Heart right ventricle (tissue), 16 donors: ENCODE measurements around the gene KCNJ5. TPM values are rescaled to one million over a fixed set of nuclear protein-coding genes. Genes with fewer than 3 reads are reported as not detected.

Source experiments
- ATAC-seq, 8 donors: fragments of 200-7000 bp; cut with Tn5 transposase; one replicate each; pipeline ENCODE4 v1.9.1; 2020; ENCODE audit warnings: mild to moderate bottlenecking in 8 of 8, moderate library complexity in 8 of 8, moderate number of reproducible peaks in 1 of 8
- DNase-seq, 2 donors: peaks; one replicate each; pipeline ENCODE4 v3.0.0-alpha.2; 2020
- H3K27ac ChIP-seq, 10 donors: fragments of 200-600 bp; sonication (generic) in 2 of 10; one replicate each; pipeline versions ENCODE4 v1.5.0 to v1.8.0; 2020 to 2022; ENCODE audit warnings: mild to moderate bottlenecking in 3 of 10
- H3K27me3 ChIP-seq, 7 donors: fragments of 200-600 bp; one replicate each; pipeline ENCODE4 v1.8.0; 2021 to 2022; ENCODE audit warnings: mild to moderate bottlenecking in 2 of 7
- H3K36me3 ChIP-seq, 9 donors: fragments of 200-600 bp; sonication (generic) in 1 of 9; one replicate each; pipeline versions ENCODE4 v1.5.0 to v1.8.0; 2020 to 2022; ENCODE audit warnings: mild to moderate bottlenecking in 2 of 9
- H3K4me1 ChIP-seq, 9 donors: fragments of 200-600 bp; sonication (generic) in 1 of 9; one replicate each; pipeline versions ENCODE4 v1.5.0 to v1.8.0; 2020 to 2022; ENCODE audit warnings: mild to moderate bottlenecking in 4 of 9
- H3K4me3 ChIP-seq, 10 donors: fragments of 200-600 bp; sonication (generic) in 2 of 10; one replicate each; pipeline versions ENCODE4 v1.5.0 to v1.8.0; 2020 to 2022; ENCODE audit warnings: mild to moderate bottlenecking in 7 of 10, moderate library complexity in 2 of 10
- H3K9me3 ChIP-seq, 11 donors: fragments of 200-600 bp in 10 of 11; sonication (generic) in 2 of 11; one replicate each; pipeline versions ENCODE4 v1.5.0 to v1.8.0; 2013 to 2022; ENCODE audit warnings: mild to moderate bottlenecking in 2 of 11, control low read depth in 1 of 11, moderate library complexity in 1 of 11
- CTCF ChIP-seq, 9 donors: fragments of 200-600 bp; sonication (generic) in 2 of 9; IDR thresholded peaks; one replicate each; pipeline versions ENCODE4 v1.5.0 to v1.8.0; 2021 to 2022; ENCODE audit warnings: antibody characterized with exemption in 9 of 9, mild to moderate bottlenecking in 5 of 9, moderate library complexity in 1 of 9
- WGBS, 2 donors: extraction: QIAGEN DNeasy Blood & Tissue Kit; methylation state at CpG; one replicate each; pipeline ENCODE4 v1.1.7; 2013; ENCODE audit warnings: inconsistent platforms in 1 of 2; 5-methylcytosine and 5-hydroxymethylcytosine counted together
- intact Hi-C, 10 donors: fragments of 100-400 bp; cut with DNase I; formaldehyde crosslinking; loops; one replicate each; pipeline versions ENCODE4 v1.11.1 to v1.14.2; 2022
- polyA plus RNA-seq, 2 donors: library from polyadenylated mRNA; stranded (reverse); fragments of 200-250 nt; gene quantifications; one replicate each; pipeline ENCODE4 v1.2.3, GENCODE V29; 2013
- total RNA-seq, 10 donors: library from RNA; stranded (reverse); fragmentation: NEBNext Ultra II Directional in 3 of 10; extraction: Animal tissue kit (Norgen Biotek cat#: 25700) in 3 of 10; gene quantifications; one replicate each; pipeline versions ENCODE4 v1.2.1 to v1.2.4, GENCODE V29; 2021 to 2023
- donor health status: Arrhythmogenic right ventricular cardiomyopathy.
- donor health status: ischemic (EF 13 %, LVEDD 7.1; RV severe dilation, severe dysfunction).
- donor health status: healthy with polysubstance abuse.
- donor health status: DM: no; HTN: yes; CAD: no.
- donor health status: DM: no; HTN: no; CAD: no.
- donor health status: ischemic (EF 25% LVEDD 6.9; RV normal size, moderate dysfunction).
- donor health status: ischemic (EF 25% LVEDD 5.7; RV mildly dilated, moderate dysfunction).
- donor health status: healthy.
- donor health status: DM: yes; HTN: yes; CAD: no.
- donor health status: Ischemic cardiomyopathy.
- donor health status: ischemic (EF 35%, LVEDD 5.7; RV mildly dilated, moderate dysfunction).
- donor health status: nonischemic (EF 11% LVEDD 7.7; RV severe dilation, severe dysfunction).
- donor health status: DM: yes; HTN: yes; CAD: no.
- donor health status: PGD.
- donor health status: ischemic (EF 29% LVEDD 5.4; RV normal size, mild dysfunction).
- donor health status: nonischemic (EF 23%, LVEDD 6.1; RV moderate dilation, normal function).

KCNJ5 gene
- total and polyA plus RNA-seq, 12 donors: 1.2 to 32.1 (median 8.1) TPM

- WGBS, 2 donors: 82 to 85% methylated on average over 15 of the region's 15 CpGs
These were observed 29.5 kb downstream of the KCNJ5 start for GRCh38 chr11:128920666-128921065.

DNA sequence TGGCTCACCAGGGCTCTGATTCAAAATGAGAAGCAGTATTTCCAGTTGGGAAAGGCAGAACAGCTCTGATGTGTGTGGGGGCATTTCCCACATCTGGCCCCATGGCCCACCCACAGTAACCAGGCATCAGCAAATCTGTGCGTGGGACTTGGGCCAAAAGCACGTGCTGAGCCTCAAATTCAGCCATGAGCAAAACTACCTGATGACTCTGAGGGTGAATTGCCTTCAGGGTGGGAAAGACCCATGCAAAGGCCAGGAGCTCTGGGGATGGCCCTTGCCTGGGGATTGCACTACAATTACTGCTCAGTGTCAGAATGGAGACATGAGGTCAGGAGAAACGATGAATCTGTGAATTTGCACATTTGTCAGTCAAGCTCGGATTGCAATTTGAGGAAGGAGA lies 30.6 kb downstream of the KCNJ5 start:
- no peak overlapping the region for H3K27ac ChIP-seq
- 90% methylated on average over 4 of the region's 4 CpGs for WGBS, 2 donors
- peaks cover 0 to 10% (median 0%) of the 10 kb centered on the region in 7 donors for H3K27me3 ChIP-seq
- intact Hi-C loops: no loop called here
- H3K4me1 ChIP-seq: peaks cover 0 to 6% (median 0%) of the 10 kb centered on the region in 9 donors
- H3K36me3 ChIP-seq: no peaks in the 10 kb centered on the region
- H3K9me3 ChIP-seq: no peaks in the 10 kb centered on the region
- no peak for DNase-seq
- H3K4me3 ChIP-seq: no peak overlapping the region
- no peak for ATAC-seq
- TF ChIP-seq CTCF (IDR thresholded peaks at IDR 0.05): no peak

More at GRCh38 chr11:128920666-128921065, 29.5 kb downstream of the KCNJ5 start:
- intact Hi-C loops: no loop called here
- H3K36me3 ChIP-seq: no peaks in the 10 kb centered on the region
- no peaks in the 10 kb centered on the region for H3K9me3 ChIP-seq
- ATAC-seq (no peak), DNase-seq (no peak)
- no peak for TF ChIP-seq CTCF (IDR thresholded peaks at IDR 0.05)
- no peak overlapping the region for H3K27ac ChIP-seq
- H3K4me3 ChIP-seq: no peak overlapping the region
- peaks cover 0 to 9% (median 0%) of the 10 kb centered on the region in 9 donors for H3K4me1 ChIP-seq
- H3K27me3 ChIP-seq: peaks cover 0 to 5% (median 0%) of the 10 kb centered on the region in 7 donors

GRCh38 chr11:128924104-128924503 lies 32.9 kb downstream of the KCNJ5 start:
- 80 to 84% methylated on average over 7 of the region's 7 CpGs for WGBS, 2 donors
- no peak for TF ChIP-seq CTCF (IDR thresholded peaks at IDR 0.05)
- Histone ChIP-seq H3K4me1 (peaks cover 0 to 4% (median 0%) of the 10 kb centered on the region in 9 donors), H3K4me3 (no peak overlapping the region), H3K36me3 (no peaks in the 10 kb centered on the region), H3K27me3 (peaks cover 0 to 16% (median 0%) of the 10 kb centered on the region in 7 donors), H3K9me3 (no peaks in the 10 kb centered on the region), H3K27ac (no peak overlapping the region)
- intact Hi-C loops: no loop called here
- no peak for ATAC-seq
- DNase-seq: no peak

- H3K4me3 ChIP-seq: no peak overlapping the region
- no peak for ATAC-seq
- no peak for TF ChIP-seq CTCF (IDR thresholded peaks at IDR 0.05)
- no peaks in the 10 kb centered on the region for H3K9me3 ChIP-seq
- no peak overlapping the region for H3K27ac ChIP-seq
- no peak for DNase-seq
- peaks cover 0 to 16% (median 0%) of the 10 kb centered on the region in 7 donors for H3K27me3 ChIP-seq
- H3K4me1 ChIP-seq: peaks cover 0 to 4% (median 0%) of the 10 kb centered on the region in 9 donors
- WGBS, 2 donors: 76 to 78% methylated on average over 16 of the region's 16 CpGs
- no peaks in the 10 kb centered on the region for H3K36me3 ChIP-seq
- intact Hi-C loops: no loop called here
These were observed 33.5 kb downstream of the KCNJ5 start for GRCh38 chr11:128924510-128925249.
